DMS153 treated with DMSO at 0.1 percent for 48 hours (cell line): ENCODE measurements around the gene DMRTA1.
"Not testable (repeated sequence)": the region's sequence is repeated elsewhere in the genome, so short reads cannot be mapped to it uniquely, and the experiment has no call there.

Experiments used
- DNase-seq: peaks from one replicate; lab custom pipeline; 2025; ENCODE audit not compliant: unreplicated experiment; lab: John Stamatoyannopoulos, UW

DMRTA1 gene, protein sequence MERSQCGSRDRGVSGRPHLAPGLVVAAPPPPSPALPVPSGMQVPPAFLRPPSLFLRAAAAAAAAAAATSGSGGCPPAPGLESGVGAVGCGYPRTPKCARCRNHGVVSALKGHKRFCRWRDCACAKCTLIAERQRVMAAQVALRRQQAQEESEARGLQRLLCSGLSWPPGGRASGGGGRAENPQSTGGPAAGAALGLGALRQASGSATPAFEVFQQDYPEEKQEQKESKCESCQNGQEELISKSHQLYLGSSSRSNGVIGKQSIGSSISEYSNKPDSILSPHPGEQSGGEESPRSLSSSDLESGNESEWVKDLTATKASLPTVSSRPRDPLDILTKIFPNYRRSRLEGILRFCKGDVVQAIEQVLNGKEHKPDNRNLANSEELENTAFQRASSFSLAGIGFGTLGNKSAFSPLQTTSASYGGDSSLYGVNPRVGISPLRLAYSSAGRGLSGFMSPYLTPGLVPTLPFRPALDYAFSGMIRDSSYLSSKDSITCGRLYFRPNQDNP

GRCh38 chr9:22446589-22446949 is at the start of gene DMRTA1:
DMRTA1 (plus strand) TSS chr9:22446824; CDS start chr9:22447066, 242 bp downstream.
- peak; percentile 55 for DNase-seq

DNA sequence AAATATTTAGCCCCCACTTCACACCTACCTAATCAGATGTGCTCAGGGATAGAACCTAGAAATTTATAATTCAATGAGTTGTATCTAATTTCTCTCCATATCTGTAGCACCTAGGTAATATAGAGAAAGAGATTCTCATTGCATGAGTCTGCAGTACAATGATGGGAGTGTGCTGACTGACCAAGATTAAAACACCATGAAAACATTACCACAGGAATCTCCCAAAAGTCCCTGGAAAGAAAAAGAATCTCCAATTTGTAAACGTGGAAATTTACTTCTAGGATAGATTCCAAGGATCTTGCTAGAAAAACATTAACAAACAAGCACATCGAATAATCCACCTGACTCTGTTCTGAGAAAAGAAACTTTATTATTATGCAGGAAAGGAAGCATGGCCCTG is 45.0 kb upstream of the DMRTA1 start:
- no peak for DNase-seq

- DNase-seq: no peak
Observed at GRCh38 chr9:22405869-22406659, 40.6 kb upstream of the DMRTA1 start.

- no peak for DNase-seq
Observed at GRCh38 chr9:22413884-22414283, 32.7 kb upstream of the DMRTA1 start.

DNA sequence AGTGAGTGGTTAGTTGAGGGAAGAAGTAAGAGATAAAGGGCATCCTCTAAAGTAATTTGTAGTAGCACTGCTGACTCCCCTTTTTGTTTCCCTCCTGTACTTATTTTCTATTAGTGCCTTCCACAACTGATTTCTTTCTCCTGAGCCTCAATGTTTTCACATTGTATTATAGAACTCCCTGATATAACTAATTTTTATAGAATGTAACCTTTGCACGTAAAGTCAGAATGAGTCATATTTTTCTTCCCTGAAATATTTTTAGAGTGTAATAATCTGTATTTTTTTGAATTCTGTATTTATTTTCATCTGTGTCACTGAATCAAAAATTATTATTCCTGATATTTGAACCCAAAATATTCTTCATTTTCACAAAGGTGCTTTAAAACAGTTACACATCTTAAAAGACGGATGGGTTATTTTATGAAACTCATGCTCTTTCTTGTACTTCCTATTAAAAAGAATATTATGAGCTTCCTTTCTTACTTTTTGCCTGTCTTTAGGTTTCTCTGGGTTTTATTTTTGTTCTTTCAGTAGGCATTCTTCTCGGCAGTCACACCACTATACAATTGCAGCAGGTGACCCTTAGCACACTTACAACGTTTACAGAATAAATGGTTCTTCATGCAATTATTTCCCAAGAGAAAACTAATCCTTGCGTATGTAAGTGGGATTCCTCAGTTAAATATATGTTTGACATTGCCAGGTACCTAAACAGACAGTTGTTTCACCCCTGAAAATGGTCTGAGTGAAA is 30.5 kb upstream of the DMRTA1 start:
- no peak for DNase-seq

DNA sequence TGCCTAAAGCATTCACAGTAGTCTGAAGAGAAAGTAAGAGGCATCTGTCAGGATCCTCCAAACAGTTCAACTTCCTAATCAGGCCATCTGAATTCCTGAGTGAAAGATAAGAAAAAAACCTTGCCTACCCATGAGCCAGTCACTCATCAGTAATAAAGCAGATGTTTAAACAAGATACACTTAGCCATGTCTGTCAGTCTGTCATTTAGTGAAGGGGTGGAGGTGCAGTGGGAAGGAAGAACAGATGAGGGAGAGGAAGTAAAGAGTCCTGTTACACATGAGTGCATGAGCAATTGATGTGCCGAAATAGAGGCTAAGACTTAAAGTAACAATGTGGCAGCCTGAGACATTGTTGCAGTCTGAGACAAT is 29.9 kb upstream of the DMRTA1 start:
- DNase-seq: no peak

DNA sequence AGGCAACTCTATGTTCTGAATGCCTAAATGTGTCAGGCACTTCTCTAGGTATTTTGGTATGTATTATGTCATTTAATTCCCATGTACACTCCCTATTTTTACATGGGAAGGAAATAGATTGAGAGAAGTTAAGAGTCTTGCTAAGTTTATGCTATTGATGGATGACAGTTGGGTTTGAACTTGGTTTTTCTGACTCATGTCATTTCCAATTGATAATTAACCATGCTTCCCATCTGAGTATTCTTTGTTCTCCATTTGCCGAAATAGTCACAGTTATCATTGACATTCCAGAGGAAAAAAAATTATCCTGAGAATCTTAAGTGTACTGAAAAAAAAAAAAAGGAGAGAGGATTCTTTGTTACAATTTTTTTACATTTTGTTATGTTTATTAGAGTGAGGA is 23.1 kb upstream of the DMRTA1 start:
- DNase-seq: no peak

- no peak for DNase-seq
Observed at GRCh38 chr9:22424616-22425015, 22.0 kb upstream of the DMRTA1 start.

DNA sequence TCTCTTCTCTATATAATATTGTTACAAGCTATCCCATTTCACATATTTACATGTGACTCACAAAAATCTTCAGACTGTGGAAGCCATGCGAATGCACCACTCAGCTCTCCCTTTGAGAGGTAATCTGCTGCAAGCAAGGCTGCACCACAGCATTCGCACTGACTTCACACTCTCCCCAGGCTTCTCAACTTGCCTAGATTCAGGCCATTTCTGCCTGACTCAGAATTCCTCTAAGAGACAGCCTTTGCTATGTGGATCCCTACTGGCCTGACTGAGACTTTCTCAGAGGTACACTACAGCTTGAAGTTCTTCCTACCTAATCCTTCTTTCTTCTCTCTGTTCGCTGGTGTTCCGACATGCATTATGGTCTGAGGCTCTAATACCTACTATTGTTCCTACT is 21.1 kb upstream of the DMRTA1 start:
- no peak for DNase-seq

- no peak for DNase-seq
Observed at GRCh38 chr9:22427226-22427880, 19.3 kb upstream of the DMRTA1 start.

DNA sequence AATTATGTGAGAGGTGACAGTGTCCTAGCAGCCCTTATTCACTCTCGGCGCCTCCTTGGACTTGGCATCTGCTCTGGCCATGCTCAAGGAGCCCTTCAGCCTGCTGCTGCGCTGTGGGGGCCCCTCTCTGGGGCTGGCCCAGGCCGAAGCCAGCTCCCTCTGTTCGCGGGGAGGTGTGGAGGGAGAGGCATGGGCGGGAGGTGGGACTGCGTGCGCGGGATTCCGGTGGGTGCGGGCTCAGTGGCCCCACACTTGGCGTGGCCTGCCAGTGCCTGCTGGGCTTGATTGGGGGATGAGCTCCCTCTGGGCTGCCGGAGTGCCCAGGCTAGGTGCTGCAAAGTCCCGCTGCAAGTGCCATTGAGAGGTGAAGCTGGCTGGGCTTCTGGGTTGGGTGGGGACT is 12.9 kb upstream of the DMRTA1 start:
- no peak for DNase-seq

- not testable (repeated sequence) for DNase-seq
Observed at GRCh38 chr9:22435252-22435651, 11.4 kb upstream of the DMRTA1 start.

- DNase-seq: not testable (repeated sequence)
Observed at GRCh38 chr9:22437461-22438067, 9.1 kb upstream of the DMRTA1 start.

DNA sequence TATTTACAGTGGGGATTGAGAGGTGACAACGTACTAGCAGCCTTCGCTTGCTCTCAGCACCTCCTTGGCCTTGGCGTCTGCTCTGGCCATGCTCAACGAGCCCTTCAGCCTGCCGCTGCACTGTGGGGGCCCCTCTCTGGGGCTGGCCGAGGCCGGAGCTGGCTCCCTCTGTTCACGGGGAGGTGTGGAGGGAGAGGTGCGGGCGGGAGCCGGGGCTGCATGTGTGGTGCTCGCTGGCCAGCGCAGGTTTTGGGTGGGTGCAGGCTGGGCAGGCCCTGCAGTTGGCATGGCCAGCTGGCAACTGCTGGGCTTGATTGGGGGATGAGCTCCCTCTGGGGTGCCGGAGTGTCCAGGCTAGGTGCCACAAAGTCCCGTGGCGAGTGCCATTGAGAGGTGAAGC is 5.8 kb upstream of the DMRTA1 start:
- no peak for DNase-seq

DNA sequence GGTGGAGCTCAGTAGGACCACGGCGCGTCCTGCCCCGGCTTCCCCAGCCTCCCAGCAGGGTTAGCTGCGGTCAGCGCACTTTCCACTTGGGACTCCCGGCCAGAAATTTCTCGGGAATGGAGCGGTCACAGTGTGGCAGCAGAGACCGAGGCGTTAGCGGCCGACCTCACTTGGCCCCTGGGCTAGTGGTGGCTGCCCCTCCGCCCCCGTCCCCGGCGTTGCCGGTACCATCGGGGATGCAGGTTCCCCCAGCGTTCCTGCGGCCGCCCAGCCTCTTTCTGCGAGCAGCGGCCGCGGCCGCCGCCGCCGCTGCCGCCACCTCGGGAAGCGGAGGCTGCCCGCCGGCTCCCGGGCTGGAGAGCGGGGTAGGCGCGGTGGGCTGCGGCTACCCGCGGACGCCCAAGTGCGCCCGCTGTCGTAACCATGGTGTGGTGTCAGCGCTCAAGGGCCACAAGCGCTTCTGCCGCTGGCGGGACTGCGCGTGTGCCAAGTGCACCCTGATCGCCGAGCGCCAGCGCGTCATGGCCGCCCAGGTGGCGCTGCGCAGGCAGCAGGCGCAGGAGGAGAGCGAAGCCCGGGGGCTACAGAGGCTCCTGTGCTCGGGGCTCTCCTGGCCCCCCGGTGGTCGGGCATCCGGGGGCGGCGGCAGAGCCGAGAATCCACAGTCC is 460 bp downstream of the DMRTA1 start:
- peak; percentile 60 for DNase-seq

DNA sequence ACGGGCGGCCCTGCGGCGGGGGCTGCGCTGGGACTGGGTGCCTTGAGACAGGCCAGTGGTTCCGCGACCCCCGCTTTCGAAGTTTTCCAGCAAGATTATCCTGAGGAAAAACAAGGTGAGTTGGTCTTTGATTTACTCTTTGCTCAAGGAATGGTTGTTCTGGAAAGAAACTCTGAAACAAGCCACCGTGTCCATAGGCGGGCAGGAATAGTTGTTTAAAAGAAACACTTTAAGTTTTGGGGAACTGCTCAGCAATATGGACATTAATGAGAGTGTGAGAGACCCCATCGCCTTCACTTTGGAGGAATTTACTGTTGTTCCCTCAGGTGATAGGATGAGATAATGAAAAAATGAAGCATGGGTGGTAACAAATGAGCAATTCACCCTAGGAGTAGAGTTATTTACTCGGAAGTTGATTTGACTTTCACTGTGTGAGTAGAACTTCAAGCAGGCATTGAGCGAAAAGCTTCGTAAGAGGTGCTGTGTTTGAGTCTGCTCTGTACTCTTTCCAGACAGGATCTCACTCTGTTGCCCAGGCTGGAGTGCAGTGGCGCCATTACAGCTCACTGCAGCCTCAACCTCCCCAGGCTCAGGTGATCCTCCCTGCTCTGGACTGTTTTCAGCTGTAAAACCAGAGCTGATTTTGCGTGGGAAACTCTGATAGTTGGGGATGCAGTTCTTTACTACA is 1.1 kb downstream of the DMRTA1 start:
- no peak for DNase-seq

DNA sequence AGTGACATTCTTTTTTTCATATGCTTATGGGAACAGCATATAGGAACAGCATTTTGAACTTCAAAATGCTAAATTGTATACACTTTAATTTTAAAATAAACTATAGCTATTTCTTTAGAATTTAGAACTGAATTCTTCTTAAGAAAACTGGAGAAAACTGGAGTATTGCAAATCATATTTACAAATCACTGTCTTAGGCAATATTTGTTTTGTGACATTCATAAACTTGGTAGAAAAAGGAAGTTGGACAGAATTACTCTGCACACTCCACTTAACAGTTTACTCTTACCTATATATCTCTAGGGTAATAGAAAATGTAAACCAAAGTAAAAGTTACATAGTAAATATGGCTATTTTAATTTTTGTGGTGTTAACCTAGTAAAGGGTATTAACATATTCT is 3.1 kb downstream of the DMRTA1 start:
- no peak for DNase-seq

- DNase-seq: peak; percentile 44
Observed at GRCh38 chr9:22452415-22453010, 5.9 kb downstream of the DMRTA1 start.

DNA sequence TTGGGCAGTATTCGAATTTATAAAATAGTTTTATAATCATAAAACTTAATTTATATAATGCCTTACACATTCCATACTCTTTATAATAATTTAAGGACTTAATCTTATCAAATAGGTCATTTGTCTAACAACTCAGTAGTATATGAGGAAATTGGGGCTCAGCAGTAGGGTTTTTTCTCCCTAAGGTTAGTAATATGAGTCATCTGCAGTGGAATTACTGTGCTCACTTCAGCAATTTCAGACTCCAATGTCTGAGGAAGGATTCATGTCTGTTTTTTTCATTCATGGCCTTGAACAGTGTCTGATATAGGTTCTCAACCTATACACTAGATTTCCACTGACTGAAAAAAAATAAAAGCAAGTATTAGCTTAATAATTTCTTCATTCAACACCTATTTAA is 7.4 kb downstream of the DMRTA1 start:
- DNase-seq: no peak
